HG03064 (cell line): ENCODE data around the gene VPS9D1.
"Not testable (repeated sequence)": the region's sequence is repeated elsewhere in the genome, so short reads cannot be mapped to it uniquely, and the experiment has no call there.

Experiments
- ATAC-seq: cut with Tn5 transposase; IDR thresholded peaks from one replicate; pipeline ENCODE4 v1.9.1; 2021; ENCODE audit warnings: low read depth; ENCODE audit not compliant: unreplicated experiment

VPS9D1 gene

DNA sequence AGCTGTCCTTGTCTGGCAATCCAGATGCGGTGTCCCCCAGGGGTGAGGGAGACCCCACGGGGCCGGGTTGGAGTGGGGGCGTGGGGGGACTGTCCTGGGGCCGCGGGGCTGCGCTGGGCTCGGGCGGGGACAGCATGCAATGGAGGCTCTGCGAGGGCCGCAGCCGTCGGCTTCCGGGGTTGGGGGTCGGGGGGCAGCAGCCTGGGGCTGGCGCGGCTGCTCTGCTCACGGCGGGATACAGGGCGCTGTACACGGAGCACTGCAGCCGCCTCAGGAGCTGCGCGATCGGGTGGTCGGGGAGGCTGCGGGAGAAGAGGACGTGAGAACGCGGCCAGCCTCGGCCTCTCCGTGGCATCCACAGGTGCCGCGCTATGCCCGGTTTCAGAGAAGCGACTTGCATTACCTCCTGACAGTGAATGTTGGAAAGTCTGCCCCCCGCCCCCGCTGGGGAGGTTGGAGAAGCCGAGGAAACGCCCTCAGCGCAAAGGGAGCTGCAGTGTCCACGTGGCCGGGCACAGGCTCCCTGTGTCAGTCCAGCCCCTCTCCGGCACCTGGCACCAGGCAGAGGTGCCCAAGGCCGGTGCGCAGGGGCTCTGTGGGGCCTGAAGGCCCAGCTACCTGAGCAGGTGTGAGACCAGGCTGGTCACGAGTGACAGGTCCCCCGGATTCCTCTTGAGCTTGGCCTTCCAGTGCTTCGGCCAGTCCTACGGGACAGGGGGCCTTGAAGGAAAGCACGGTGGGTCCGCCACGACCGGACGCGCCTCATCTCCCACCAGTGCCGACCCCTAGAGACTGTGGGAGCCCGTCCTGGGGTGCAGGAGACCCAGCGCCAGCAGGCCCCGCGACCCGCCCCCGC is 9.8 kb downstream of the VPS9D1 start:
- ATAC-seq, result no peak

GRCh38 chr16:89709716-89710432 is 10.8 kb downstream of the VPS9D1 start:
- ATAC-seq, result no peak

DNA sequence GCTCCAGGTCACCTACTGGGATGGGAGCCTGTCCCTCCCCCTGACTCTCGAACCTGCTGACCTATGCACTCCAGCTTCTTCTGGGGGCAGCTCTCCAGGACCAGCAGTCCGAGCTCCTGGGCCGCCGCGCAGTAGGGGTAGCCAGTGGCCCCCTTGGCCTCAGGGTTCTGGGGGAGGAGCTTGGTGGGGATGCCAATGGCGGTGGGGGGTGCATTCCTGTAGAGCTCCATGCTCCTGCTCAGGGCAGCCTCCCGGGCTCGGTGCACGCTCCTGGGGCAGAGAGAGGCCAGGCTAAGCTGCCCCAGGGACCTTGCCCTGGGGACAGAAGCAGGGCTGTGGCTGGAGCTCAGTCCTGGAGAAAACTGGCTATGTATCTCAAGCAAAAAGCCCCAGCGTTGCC is 11.5 kb downstream of the VPS9D1 start:
- ATAC-seq, result no peak

DNA sequence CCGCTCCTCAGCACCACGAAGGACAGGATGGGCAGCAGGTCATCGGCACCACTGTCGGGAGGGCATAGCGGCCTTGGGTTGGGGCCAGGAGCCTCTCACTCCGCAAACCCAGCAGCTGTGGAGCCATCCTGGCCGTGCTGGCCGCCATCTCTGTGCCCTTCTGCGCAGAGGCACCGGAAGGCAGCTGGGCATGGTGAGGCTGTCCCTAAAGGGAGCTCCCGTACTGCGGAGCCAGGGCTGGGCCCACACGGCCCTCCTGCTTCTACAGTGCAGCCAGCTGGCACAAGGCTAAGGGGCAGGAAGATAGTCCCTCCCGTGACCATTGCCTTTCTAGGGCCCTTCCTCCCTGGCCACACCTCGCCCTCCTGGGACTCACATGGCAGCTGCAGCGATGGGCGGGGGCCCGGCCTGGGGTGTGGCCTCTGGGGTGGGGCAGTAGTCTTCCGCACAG is 12.2 kb downstream of the VPS9D1 start:
- ATAC-seq, result no peak

DNA sequence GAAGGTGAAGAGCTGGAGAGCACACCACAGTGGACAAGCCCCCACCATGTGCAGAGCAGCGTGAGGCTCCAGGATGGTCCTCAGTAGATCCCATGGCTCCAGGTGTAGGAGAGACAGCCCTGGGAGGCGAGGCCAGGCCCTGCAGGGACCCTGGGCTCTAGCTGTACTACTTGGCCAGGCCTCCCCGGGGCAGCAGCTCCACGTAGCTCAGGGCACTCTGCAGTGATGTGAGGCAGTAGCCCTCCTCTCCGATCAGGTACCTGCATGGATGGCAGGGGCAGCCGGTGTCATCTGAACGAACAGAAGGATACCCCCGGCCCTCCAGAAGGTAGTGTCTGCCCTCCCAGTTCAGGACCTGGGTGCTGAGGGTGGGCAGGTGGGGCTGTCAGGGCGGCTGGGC is 13.0 kb downstream of the VPS9D1 start:
- no peak for ATAC-seq

DNA sequence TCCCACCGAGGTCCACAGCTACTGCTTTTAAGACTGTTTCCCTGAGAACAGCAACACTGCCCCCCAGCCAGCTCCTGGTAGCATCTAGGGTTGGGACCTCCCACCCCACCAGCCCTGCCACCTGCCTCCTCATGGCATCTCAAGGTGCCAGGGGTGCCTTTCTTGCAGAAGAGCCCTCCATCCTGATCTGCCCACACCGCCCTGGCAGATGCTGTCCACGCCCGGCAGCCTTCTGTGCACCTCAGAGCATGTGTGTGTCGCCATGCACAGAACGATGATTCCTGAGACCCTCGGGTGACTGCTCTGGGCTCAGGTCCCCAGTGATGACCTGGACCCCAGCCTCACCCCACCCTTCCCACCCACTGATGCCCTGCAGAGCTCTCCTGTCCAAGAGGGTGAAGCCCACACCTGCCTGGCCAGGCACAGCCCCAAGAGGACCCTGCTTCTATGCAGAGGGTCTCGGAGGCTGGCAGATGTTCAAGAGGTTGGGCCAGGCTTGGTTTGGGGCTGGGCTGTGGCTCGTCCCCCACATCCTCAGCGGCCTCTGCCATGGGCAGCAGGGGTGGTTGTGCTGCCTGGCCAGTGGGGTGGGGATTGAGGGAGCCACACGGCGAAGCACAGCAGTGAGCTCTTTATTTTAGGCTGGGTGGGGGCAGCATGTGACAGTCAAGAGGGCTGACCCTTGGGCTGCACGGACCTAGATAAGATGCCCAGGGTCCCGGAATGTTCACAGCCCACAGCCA is 14.0 kb downstream of the VPS9D1 start:
- ATAC-seq, result no peak

GRCh38 chr16:89705006-89705405 is 15.7 kb downstream of the VPS9D1 start:
- ATAC-seq, result no peak

- ATAC-seq, result no peak
Observed at GRCh38 chr16:89704281-89704680, 16.4 kb downstream of the VPS9D1 start.

- peak; percentile 58 for ATAC-seq
Observed at GRCh38 chr16:89701425-89702406, 19.0 kb downstream of the VPS9D1 start, which contains the start of gene SPATA2L. SPATA2L (minus strand) TSS chr16:89701705; CDS start chr16:89701232, 473 bp downstream.

GRCh38 chr16:89700649-89701424 is 19.9 kb downstream of the VPS9D1 start:
- no peak for ATAC-seq

- peak; percentile 39 for ATAC-seq
Observed at GRCh38 chr16:89700100-89700648, 20.5 kb downstream of the VPS9D1 start.

GRCh38 chr16:89699629-89700099 is 21.0 kb downstream of the VPS9D1 start:
- not testable (repeated sequence) for ATAC-seq

GRCh38 chr16:89698717-89699116 is 22.0 kb downstream of the VPS9D1 start:
- not testable (repeated sequence) for ATAC-seq

GRCh38 chr16:89697616-89698331 is 22.9 kb downstream of the VPS9D1 start:
- ATAC-seq, result no peak

- no peak for ATAC-seq
Observed at GRCh38 chr16:89697161-89697615, 23.5 kb downstream of the VPS9D1 start.

DNA sequence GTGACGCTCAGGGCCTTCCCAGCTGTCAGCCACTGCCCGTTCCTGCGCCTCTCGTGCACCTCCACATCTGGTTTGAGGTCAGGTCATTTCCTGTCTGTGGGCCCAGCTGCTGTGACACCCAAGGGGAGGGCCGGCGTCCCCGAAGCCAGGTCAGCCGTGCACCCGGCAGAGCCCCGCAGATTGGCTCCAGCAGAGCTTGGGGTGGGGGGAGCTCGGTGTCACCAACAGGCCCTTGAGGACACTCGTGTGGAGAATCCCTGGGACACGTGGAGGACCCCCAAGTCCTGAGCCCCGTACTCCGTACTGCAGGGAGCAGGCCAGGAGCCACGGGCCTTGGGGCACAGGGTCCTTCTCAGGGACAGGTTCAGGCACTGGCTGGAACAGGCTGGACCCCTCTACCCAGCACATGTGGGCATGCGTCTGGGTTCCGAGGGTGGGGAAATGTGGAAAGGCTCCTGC is 24.0 kb downstream of the VPS9D1 start:
- ATAC-seq, result no peak

DNA sequence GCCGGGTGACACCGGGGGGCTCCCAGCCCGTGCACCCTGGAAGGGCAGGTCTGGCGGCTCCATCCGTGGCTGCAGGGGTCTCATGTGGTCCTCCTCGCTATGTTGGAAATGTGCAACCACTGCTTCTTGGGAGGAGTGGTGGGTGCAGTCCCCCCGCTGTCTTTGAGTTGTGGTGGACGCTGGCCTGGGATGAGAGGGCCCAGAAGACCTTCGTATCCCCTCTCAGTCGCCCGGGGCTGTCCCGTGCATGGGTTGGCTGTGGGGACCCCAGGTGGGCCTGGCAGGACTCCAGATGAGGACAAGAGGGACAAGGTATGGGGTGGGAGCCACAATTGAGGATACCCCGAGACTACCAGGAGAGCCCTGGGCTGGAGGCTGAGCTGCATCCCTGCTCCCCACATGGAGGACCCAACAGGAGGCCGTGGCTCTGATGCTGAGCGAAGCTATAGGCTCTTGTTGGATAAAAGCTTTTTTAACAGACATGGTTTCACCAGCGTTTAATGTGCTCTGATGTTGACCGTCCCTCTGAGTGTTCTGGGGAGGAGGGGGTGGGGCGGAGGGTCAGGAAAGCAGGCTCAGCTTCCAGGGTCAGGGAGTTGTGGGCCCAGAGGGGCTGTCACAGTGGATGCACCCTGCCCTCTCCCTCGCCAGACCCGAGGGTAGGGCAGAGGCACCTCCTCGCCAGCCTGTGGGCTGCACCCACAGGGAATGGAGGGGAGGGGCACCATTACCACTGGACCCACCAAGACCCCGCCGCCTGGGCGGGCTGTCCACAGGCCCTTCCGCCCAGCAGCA is 24.6 kb downstream of the VPS9D1 start:
- no peak for ATAC-seq
